SU-DHL-6 (cell line): ENCODE data around the gene IGSF10.
"Not testable (repeated sequence)": the region's sequence is repeated elsewhere in the genome, so short reads cannot be mapped to it uniquely, and the experiment has no call there.

Source experiments
- H2AFZ ChIP-seq: fragments of 200-600 bp; sonication (generic); 2 replicates; pipeline ENCODE4 v1.6.1; 2014; ENCODE audit warnings: low read depth, mild to moderate bottlenecking, moderate library complexity, mixed read lengths, antibody characterized with exemption, low read length; ENCODE audit not compliant: severe bottlenecking
- H3F3A ChIP-seq: fragments of 200-600 bp; shearing (Covaris generic); 2 replicates; pipeline ENCODE4 v1.6.0; 2016; ENCODE audit warnings: antibody characterized with exemption, mild to moderate bottlenecking; ENCODE audit not compliant: insufficient read depth
- H3K27ac ChIP-seq: fragments of 200-600 bp; sonication (generic); 2 replicates; pipeline ENCODE4 v1.5.1; 2016; ENCODE audit warnings: low read depth, mild to moderate bottlenecking, low read length, moderate library complexity, mixed read lengths
- H3K27me3 ChIP-seq: fragments of 200-600 bp; sonication (generic), shearing (Covaris generic); 2 replicates; pipeline ENCODE4 v1.6.0; 2014; ENCODE audit warnings: mild to moderate bottlenecking, low read length
- H3K36me3 ChIP-seq: fragments of 200-600 bp; sonication (generic); 2 replicates; pipeline ENCODE4 v1.6.1; 2014; ENCODE audit warnings: mild to moderate bottlenecking, low read length, mixed read lengths
- H3K4me2 ChIP-seq: fragments of 300-600, 200-600 bp; shearing (Covaris generic), sonication (generic); 2 replicates; pipeline ENCODE4 v1.6.0; 2014; ENCODE audit warnings: low read length, low read depth, mild to moderate bottlenecking; ENCODE audit not compliant: poor library complexity, severe bottlenecking
- H3K4me3 ChIP-seq: fragments of 200-600 bp; sonication (generic); 2 replicates; pipeline ENCODE4 v1.5.1; 2014; ENCODE audit warnings: antibody characterized with exemption, low read length, mild to moderate bottlenecking, mixed read lengths; ENCODE audit not compliant: insufficient read depth, poor library complexity, severe bottlenecking
- H3K79me2 ChIP-seq: fragments of 200-600 bp; sonication (generic); 2 replicates; pipeline ENCODE4 v1.6.1; 2014; ENCODE audit warnings: mild to moderate bottlenecking, low read length, moderate library complexity; ENCODE audit not compliant: insufficient read depth
- H3K9ac ChIP-seq: fragments of 200-600 bp; sonication (generic); 2 replicates; pipeline ENCODE4 v1.7.0; 2014; ENCODE audit warnings: mild to moderate bottlenecking, low read length
- H3K9me2 ChIP-seq: fragments of 200-600 bp; sonication (generic); replicated peaks from 2 replicates; pipeline ENCODE4 v1.6.1; 2014; ENCODE audit warnings: low read length; ENCODE audit not compliant: insufficient read depth
- H3K9me3 ChIP-seq: fragments of 200-600 bp; sonication (generic); 2 replicates; pipeline ENCODE4 v1.6.1; 2014; ENCODE audit warnings: low read length, mixed read lengths; ENCODE audit not compliant: insufficient read depth
- H4K20me1 ChIP-seq: fragments of 200-600 bp; sonication (generic); 2 replicates; pipeline ENCODE4 v1.6.1; 2014; ENCODE audit warnings: low read depth, mild to moderate bottlenecking, antibody characterized with exemption, low read length, moderate library complexity, mixed read lengths
- EZH2phosphoT487 ChIP-seq: fragments of 200-600 bp; sonication (generic), shearing (Covaris generic); conservative IDR thresholded peaks from 2 replicates; pipeline ENCODE4 v1.6.1; 2018; ENCODE audit warnings: mild to moderate bottlenecking, antibody characterized with exemption, low read length, moderate library complexity, mixed read lengths
- TF ChIP-seq, protein P1 (sequence below): fragments of 200-600 bp; sonication (generic); IDR thresholded peaks from one replicate; pipeline ENCODE4 v1.5.1; 2017; ENCODE audit warnings: antibody characterized with exemption, mild to moderate bottlenecking, low read length, moderate library complexity; ENCODE audit not compliant: insufficient read depth, poor library complexity, severe bottlenecking

Gene IGSF10, protein sequence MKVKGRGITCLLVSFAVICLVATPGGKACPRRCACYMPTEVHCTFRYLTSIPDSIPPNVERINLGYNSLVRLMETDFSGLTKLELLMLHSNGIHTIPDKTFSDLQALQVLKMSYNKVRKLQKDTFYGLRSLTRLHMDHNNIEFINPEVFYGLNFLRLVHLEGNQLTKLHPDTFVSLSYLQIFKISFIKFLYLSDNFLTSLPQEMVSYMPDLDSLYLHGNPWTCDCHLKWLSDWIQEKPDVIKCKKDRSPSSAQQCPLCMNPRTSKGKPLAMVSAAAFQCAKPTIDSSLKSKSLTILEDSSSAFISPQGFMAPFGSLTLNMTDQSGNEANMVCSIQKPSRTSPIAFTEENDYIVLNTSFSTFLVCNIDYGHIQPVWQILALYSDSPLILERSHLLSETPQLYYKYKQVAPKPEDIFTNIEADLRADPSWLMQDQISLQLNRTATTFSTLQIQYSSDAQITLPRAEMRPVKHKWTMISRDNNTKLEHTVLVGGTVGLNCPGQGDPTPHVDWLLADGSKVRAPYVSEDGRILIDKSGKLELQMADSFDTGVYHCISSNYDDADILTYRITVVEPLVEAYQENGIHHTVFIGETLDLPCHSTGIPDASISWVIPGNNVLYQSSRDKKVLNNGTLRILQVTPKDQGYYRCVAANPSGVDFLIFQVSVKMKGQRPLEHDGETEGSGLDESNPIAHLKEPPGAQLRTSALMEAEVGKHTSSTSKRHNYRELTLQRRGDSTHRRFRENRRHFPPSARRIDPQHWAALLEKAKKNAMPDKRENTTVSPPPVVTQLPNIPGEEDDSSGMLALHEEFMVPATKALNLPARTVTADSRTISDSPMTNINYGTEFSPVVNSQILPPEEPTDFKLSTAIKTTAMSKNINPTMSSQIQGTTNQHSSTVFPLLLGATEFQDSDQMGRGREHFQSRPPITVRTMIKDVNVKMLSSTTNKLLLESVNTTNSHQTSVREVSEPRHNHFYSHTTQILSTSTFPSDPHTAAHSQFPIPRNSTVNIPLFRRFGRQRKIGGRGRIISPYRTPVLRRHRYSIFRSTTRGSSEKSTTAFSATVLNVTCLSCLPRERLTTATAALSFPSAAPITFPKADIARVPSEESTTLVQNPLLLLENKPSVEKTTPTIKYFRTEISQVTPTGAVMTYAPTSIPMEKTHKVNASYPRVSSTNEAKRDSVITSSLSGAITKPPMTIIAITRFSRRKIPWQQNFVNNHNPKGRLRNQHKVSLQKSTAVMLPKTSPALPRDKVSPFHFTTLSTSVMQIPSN (N-terminal part only)

DNA sequence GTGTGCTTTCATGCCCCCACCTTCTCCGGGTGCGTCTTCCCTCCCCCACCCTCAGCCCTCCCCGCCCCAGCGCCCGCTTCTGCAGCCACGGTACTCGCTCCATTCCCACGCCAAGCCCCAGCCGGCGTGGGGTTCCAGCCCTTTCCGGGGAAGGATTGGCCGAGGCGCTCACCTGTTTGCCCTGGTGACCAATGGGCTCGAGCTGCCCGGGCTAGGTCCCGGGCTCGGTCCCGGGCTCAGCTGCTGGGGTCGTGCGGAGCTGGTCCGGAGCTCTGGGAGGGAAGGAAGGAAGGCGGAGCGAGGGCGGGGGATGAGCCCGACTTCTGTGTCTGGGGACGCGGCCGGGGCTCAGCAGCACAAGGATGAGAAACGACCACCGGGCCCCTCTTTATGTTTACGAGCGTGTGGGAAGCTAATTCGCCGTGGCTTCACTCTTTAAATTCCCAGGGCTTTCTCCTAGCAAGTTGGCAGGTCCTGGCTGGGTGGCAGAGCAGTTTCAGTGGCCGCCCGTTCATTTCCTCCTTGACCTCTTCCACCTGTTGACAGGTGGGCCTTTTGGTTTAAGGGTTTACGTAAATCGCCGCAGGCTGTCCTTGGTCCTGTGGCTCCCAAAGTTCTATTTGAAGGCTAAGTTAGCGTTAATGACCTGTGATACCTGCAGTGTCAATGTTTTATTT, at the start of gene IGSF10:
IGSF10 (minus strand) TSS at position 288 of the 677 bp plus-strand sequence. CDS start 2,352 bp downstream, outside the sequence.
- no peaks in the 10 kb centered on the region for H3K36me3 ChIP-seq
- no peak within 1 kb of the TSS for H3K4me2 ChIP-seq
- no peaks in the 10 kb centered on the region for H3F3A ChIP-seq
- H3K79me2 ChIP-seq: no peaks in the 10 kb centered on the region
- H3K27me3 ChIP-seq: no peaks in the 10 kb centered on the region
- H3K9me2 ChIP-seq: no peaks in the 10 kb centered on the region
- H3K4me3 ChIP-seq: no peak within 1 kb of the TSS
- H2AFZ ChIP-seq: no peak within 1 kb of the TSS
- no peaks in the 10 kb centered on the region for H3K9me3 ChIP-seq
- TF ChIP-seq EZH2phosphoT487: no peak
- TF ChIP-seq, protein P1, sequence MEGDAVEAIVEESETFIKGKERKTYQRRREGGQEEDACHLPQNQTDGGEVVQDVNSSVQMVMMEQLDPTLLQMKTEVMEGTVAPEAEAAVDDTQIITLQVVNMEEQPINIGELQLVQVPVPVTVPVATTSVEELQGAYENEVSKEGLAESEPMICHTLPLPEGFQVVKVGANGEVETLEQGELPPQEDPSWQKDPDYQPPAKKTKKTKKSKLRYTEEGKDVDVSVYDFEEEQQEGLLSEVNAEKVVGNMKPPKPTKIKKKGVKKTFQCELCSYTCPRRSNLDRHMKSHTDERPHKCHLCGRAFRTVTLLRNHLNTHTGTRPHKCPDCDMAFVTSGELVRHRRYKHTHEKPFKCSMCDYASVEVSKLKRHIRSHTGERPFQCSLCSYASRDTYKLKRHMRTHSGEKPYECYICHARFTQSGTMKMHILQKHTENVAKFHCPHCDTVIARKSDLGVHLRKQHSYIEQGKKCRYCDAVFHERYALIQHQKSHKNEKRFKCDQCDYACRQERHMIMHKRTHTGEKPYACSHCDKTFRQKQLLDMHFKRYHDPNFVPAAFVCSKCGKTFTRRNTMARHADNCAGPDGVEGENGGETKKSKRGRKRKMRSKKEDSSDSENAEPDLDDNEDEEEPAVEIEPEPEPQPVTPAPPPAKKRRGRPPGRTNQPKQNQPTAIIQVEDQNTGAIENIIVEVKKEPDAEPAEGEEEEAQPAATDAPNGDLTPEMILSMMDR: no peak
- no peak within 1 kb of the TSS for H3K9ac ChIP-seq
- H3K27ac ChIP-seq: no peak within 1 kb of the TSS
- no peaks in the 10 kb centered on the region for H4K20me1 ChIP-seq

DNA sequence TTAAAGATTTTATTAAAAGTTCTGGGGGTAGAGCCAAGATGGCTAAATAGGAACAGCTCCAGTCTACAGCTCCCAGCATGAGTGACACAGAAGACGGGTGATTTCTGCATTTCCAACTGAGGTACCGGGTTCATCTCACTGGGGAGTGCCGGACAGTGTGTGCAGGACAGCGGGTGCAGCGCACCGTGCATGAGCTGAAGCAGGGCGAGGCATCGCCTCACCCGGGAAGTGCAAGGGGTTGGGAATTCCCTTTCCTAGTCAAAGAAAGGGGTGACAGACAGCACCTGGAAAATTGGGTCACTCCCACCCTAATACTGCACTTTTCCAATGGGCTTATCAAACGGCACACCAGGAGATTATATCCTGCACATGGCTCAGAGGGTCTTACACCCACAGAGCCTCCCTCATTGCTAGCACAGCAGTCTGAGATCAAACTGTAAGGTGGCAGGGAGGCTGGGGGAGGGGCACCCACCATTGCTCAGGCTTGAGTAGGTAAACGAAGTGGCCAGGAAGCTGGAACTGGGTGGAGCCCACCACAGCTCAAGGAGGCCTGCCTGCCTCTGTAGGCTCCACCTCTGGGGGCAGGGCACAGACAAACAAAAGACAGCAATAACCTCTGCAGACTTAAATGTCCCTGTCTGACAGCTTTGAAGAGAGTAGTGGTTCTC, 48.7 kb upstream of the IGSF10 start:
- H3K9me2 ChIP-seq, H3K4me3 ChIP-seq, H3K4me2 ChIP-seq, H3F3A ChIP-seq, H3K36me3 ChIP-seq, H2AFZ ChIP-seq, H3K9me3 ChIP-seq, H3K27ac ChIP-seq, H3K79me2 ChIP-seq, H3K27me3 ChIP-seq, H3K9ac ChIP-seq, H4K20me1 ChIP-seq: not testable (repeated sequence)

DNA sequence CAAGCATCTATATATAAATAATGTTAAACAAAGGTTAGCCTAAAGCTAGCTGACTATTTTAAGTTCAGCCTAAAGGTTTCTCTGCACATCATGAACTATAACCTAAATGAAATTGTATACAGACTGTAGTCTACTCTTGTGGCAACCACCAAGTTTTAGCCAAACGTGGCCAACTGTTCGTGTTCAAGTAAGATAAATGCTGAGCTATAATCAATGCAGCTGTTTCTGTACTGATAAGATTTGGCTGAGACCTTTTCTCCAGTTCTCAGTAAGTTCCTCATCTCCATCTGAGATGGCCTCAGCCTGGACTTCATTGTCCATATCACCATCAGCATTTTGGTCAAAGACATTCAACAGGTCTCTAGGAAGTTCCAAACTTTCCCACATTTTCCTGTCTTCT, 43.7 kb upstream of the IGSF10 start:
- no peak overlapping the region for H3K4me2 ChIP-seq
- no peaks in the 10 kb centered on the region for H3K9me2 ChIP-seq
- H3K4me3 ChIP-seq: no peak overlapping the region
- H3K27ac ChIP-seq: no peak overlapping the region
- TF ChIP-seq, protein P1: no peak
- TF ChIP-seq EZH2phosphoT487: no peak
- H4K20me1 ChIP-seq: no peaks in the 10 kb centered on the region
- no peak overlapping the region for H2AFZ ChIP-seq
- no peaks in the 10 kb centered on the region for H3K9me3 ChIP-seq
- H3K36me3 ChIP-seq: no peaks in the 10 kb centered on the region
- H3K79me2 ChIP-seq: no peaks in the 10 kb centered on the region
- H3K9ac ChIP-seq: no peak overlapping the region
- H3K27me3 ChIP-seq: no peaks in the 10 kb centered on the region
- no peaks in the 10 kb centered on the region for H3F3A ChIP-seq
